B cell (primary cell): ENCODE measurements around the gene MYH7B. TPM values are rescaled to one million over a fixed set of nuclear protein-coding genes. Genes with fewer than 3 reads are reported as not detected.

ENCODE experiments used
- ATAC-seq: fragments of 200-7000 bp; cut with Tn5 transposase; one replicate; pipeline ENCODE4 v1.10.0; 2021; ENCODE audit warnings: low read depth, mild to moderate bottlenecking, moderate number of reproducible peaks, moderate library complexity
- CTCF ChIA-PET: fragments of 350-600 bp; sonication (Branson Sonifier 250); formaldehyde crosslinking; loops from one replicate; lab custom pipeline; 2021; ENCODE audit warnings: antibody characterized with exemption, inconsistent platforms; lab: Charles Lee
- POLR2A ChIA-PET: fragments of 350-600 bp; sonication (Branson Sonifier 250); formaldehyde crosslinking; loops from one replicate; lab custom pipeline; 2021; ENCODE audit warnings: antibody characterized with exemption; lab: Charles Lee
- DNase-seq: peaks from one replicate; pipeline ENCODE4 v3.0.0; 2013
- H2AFZ ChIP-seq: 2 replicates; pipeline ENCODE4 v1.6.1; 2012; ENCODE audit warnings: mild to moderate bottlenecking, low read depth, low read length; ENCODE audit not compliant: insufficient read depth, poor library complexity, severe bottlenecking
- H3K27ac ChIP-seq, 2 donors: 1 replicate in 1 of 2; 2 replicates in 1 of 2; pipeline ENCODE4 v1.5.1; 2012 to 2013; ENCODE audit warnings: low read length in 2 of 2, mild to moderate bottlenecking in 2 of 2, moderate library complexity in 1 of 2
- H3K27me3 ChIP-seq, 4 experiments: fragments of 200-600 bp in 1 of 4; sonication (generic) in 1 of 4; replicated peaks in 1 of 4; 1 replicate in 2 of 4; 2 replicates in 2 of 4; pipeline versions ENCODE4 v1.6.1 to v1.7.0; 2013 to 2016; ENCODE audit warnings: low read length in 3 of 4, mild to moderate bottlenecking in 2 of 4, mixed read lengths in 1 of 4, moderate library complexity in 1 of 4; ENCODE audit not compliant: insufficient read depth in 4 of 4, control insufficient read depth in 3 of 4; ENCODE audit errors: control extremely low read depth in 1 of 4
- H3K36me3 ChIP-seq, 2 experiments: replicated peaks in 1 of 2; 1 replicate in 1 of 2; 2 replicates in 1 of 2; pipeline versions ENCODE4 v1.6.1 to v1.7.1; 2013; ENCODE audit warnings: low read length in 1 of 2; ENCODE audit not compliant: insufficient read depth in 2 of 2, control insufficient read depth in 1 of 2; ENCODE audit errors: control extremely low read depth in 1 of 2, extremely low read depth in 1 of 2
- H3K4me1 ChIP-seq, 2 donors: fragments of 200-600 bp in 1 of 2; sonication (generic) in 1 of 2; 1 replicate in 1 of 2; 2 replicates in 1 of 2; pipeline versions ENCODE4 v1.5.1 to v1.6.1; 2013 to 2017; ENCODE audit warnings: low read length in 2 of 2; ENCODE audit not compliant: control insufficient read depth in 2 of 2, insufficient read depth in 2 of 2
- H3K4me2 ChIP-seq: replicated peaks from 2 replicates; pipeline ENCODE3; 2012; ENCODE audit warnings: mild to moderate bottlenecking, low read depth, low read length; ENCODE audit not compliant: poor library complexity, severe bottlenecking
- H3K4me3 ChIP-seq, 5 experiments: fragments of 200-600 bp in 1 of 5; sonication (generic) in 1 of 5; 1 replicate in 3 of 5; 2 replicates in 2 of 5; pipeline versions ENCODE4 v1.5.1 to v1.7.0; 2011 to 2016; ENCODE audit warnings: low read length in 4 of 5, mild to moderate bottlenecking in 4 of 5, low read depth in 2 of 5, control low read depth in 1 of 5, moderate library complexity in 1 of 5; ENCODE audit not compliant: insufficient read depth in 1 of 5; ENCODE audit errors: control extremely low read depth in 1 of 5, extremely low read depth in 1 of 5
- H3K79me2 ChIP-seq: fragments of 200-600 bp; sonication (generic); one replicate; pipeline ENCODE4 v1.6.0; 2016; ENCODE audit warnings: low read length; ENCODE audit not compliant: control insufficient read depth, insufficient read depth
- H3K9ac ChIP-seq: fragments of 200-600 bp; sonication (generic); 2 replicates; pipeline ENCODE4 v1.6.1; 2017; ENCODE audit warnings: mild to moderate bottlenecking, low read length, moderate library complexity
- H3K9me3 ChIP-seq, 3 donors: one replicate each; pipeline versions ENCODE4 v1.6.1 to v1.7.1; 2013; ENCODE audit warnings: low read length in 2 of 3; ENCODE audit not compliant: control insufficient read depth in 2 of 3, insufficient read depth in 1 of 3; ENCODE audit errors: control extremely low read depth in 1 of 3
- H4K20me1 ChIP-seq: 2 replicates; pipeline ENCODE4 v1.6.0; 2012; ENCODE audit warnings: mild to moderate bottlenecking, low read length; ENCODE audit not compliant: insufficient read depth, control insufficient read depth, poor library complexity, severe bottlenecking
- H3K27ac Mint-ChIP-seq: one replicate; pipeline ENCODE4 v1.8.0; 2021; ENCODE audit warnings: mixed read lengths
- H3K27me3 Mint-ChIP-seq: one replicate; pipeline ENCODE4 v1.8.0; 2021; ENCODE audit warnings: mixed read lengths
- H3K4me1 Mint-ChIP-seq: one replicate; pipeline ENCODE4 v1.8.0; 2021; ENCODE audit warnings: mixed read lengths
- H3K4me3 Mint-ChIP-seq: one replicate; pipeline ENCODE4 v1.8.0; 2021; ENCODE audit warnings: mixed read lengths
- H3K9me3 Mint-ChIP-seq: one replicate; pipeline ENCODE4 v1.8.0; 2022; ENCODE audit warnings: mixed read lengths; ENCODE audit not compliant: insufficient read depth
- EZH2 ChIP-seq: IDR thresholded peaks from 2 replicates; pipeline ENCODE4 v1.6.1; 2012; ENCODE audit warnings: borderline replicate concordance, low read depth, mild to moderate bottlenecking, moderate library complexity, low read length; ENCODE audit not compliant: insufficient read depth, poor library complexity, severe bottlenecking
- WGBS: methylation state at CpG from one replicate; pipeline ENCODE4 v1.1.5; 2013; ENCODE audit warnings: missing lambda C conversion rate; ENCODE audit not compliant: insufficient coverage; 5-methylcytosine and 5-hydroxymethylcytosine counted together
- intact Hi-C: fragments of 100-400 bp; cut with micrococcal nuclease; formaldehyde crosslinking; loops from one replicate; pipeline ENCODE4 v1.10.0; 2022
- polyA plus RNA-seq: library from polyadenylated mRNA; depleted of rRNA; stranded (reverse); fragments of >200 nt; gene quantifications from 2 replicates; pipeline ENCODE4 v1.2.3, GENCODE V29; 2012
- total RNA-seq, 2 donors: library from RNA; stranded (reverse); fragments of 120-200 nt in 1 of 2; gene quantifications; 1 replicate in 1 of 2; 2 replicates in 1 of 2; pipeline versions ENCODE4 v1.2.3 to v1.2.4, GENCODE V29; 2013 to 2022
- TF ChIP-seq, protein P1 (sequence below): fragments of 200-600 bp; IDR thresholded peaks from one replicate; pipeline ENCODE4 v1.8.0; 2022; ENCODE audit warnings: antibody characterized with exemption, mild to moderate bottlenecking

Gene MYH7B
- total and polyA plus RNA-seq, 2 donors (not counting 1 experiment from before 2014, with no cell fraction given), result 0.79 to 1.2 TPM

DNA sequence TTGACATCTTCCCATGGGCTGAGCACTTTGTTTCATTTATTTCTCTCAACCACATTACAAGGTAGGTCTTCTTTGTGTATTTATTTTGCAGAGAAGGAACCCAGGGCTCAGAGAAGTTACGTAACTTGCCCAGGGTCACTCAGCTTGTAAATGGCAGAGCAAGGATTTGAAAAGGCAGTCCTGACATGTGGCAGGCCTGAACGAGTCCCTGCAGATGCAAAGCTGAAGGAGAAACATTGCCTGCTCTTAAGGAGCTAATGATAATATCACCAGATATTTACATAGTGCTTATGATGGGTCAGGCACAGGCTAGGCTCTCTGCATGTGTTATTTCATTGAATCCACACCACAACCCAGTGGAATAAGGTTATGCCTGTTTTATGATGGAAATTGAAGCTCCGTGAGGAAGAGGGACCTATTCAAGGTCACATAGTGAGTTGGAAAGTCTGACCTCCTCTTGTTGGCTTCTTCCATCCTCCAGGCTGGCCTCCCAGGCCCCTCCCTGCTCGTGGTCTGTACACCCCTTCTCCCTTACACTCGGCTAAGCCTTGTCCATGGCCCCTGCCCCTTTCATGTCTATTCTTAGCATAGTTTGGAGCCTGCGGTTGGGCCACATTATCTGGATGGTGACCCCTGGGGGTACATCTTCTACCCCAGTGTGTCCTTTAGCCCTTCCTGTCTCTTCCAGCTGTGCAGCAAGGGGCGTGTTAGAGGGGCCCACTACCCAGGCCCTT lies 12.5 kb downstream of the MYH7B start:
- Histone ChIP-seq H4K20me1 (no peaks in the 10 kb centered on the region), H3K9me3 (no peaks in the 10 kb centered on the region), H2AFZ (no peak overlapping the region), H3K27ac (no peak overlapping the region), H3K9ac (no peak overlapping the region), H3K4me3 (no peak overlapping the region), H3K27me3 (no peaks in the 10 kb centered on the region), H3K79me2 (no peaks in the 10 kb centered on the region), H3K4me1 (no peaks in the 10 kb centered on the region), H3K4me2 (no peak overlapping the region), H3K36me3 (no peaks in the 10 kb centered on the region)
- ChIA-PET CTCF (no interaction called here), POLR2A (no interaction called here)
- ATAC-seq, result no peak
- Mint-ChIP-seq H3K4me3 (no peak overlapping the region), H3K27ac (no peak overlapping the region), H3K9me3 (no peaks in the 10 kb centered on the region), H3K27me3 (peaks cover 5% of the 10 kb centered on the region), H3K4me1 (no peaks in the 10 kb centered on the region)
- no peak for DNase-seq
- WGBS, result 90% methylated on average over 5 of the region's 7 CpGs
- TF ChIP-seq, protein P1, sequence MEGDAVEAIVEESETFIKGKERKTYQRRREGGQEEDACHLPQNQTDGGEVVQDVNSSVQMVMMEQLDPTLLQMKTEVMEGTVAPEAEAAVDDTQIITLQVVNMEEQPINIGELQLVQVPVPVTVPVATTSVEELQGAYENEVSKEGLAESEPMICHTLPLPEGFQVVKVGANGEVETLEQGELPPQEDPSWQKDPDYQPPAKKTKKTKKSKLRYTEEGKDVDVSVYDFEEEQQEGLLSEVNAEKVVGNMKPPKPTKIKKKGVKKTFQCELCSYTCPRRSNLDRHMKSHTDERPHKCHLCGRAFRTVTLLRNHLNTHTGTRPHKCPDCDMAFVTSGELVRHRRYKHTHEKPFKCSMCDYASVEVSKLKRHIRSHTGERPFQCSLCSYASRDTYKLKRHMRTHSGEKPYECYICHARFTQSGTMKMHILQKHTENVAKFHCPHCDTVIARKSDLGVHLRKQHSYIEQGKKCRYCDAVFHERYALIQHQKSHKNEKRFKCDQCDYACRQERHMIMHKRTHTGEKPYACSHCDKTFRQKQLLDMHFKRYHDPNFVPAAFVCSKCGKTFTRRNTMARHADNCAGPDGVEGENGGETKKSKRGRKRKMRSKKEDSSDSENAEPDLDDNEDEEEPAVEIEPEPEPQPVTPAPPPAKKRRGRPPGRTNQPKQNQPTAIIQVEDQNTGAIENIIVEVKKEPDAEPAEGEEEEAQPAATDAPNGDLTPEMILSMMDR, result no peak
- no peak for TF ChIP-seq EZH2
- intact Hi-C loops, result no loop called here

- H3K4me3 Mint-ChIP-seq, result no peak overlapping the region
- intact Hi-C loops, result no loop called here
- no peaks in the 10 kb centered on the region for H3K4me1 Mint-ChIP-seq
- no peak for DNase-seq
- H3K4me1 ChIP-seq, result no peaks in the 10 kb centered on the region
- TF ChIP-seq, protein P1, result no peak
- no peak for TF ChIP-seq EZH2
- H3K4me2 ChIP-seq, result no peak overlapping the region
- WGBS, result 96% methylated on average over 7 of the region's 7 CpGs
- H3K79me2 ChIP-seq, result no peaks in the 10 kb centered on the region
- H3K27me3 ChIP-seq, result no peaks in the 10 kb centered on the region
- no peak for ATAC-seq
- no peaks in the 10 kb centered on the region for H3K27me3 Mint-ChIP-seq
- H3K36me3 ChIP-seq, result no peaks in the 10 kb centered on the region
- CTCF ChIA-PET, result no interaction called here
- H3K27ac Mint-ChIP-seq, result no peak overlapping the region
- H2AFZ ChIP-seq, result no peak overlapping the region
- H3K27ac ChIP-seq, result no peak overlapping the region
- no peak overlapping the region for H3K4me3 ChIP-seq
- POLR2A ChIA-PET, result no interaction called here
- H3K9me3 ChIP-seq, result no peaks in the 10 kb centered on the region
- no peaks in the 10 kb centered on the region for H4K20me1 ChIP-seq
- no peak overlapping the region for H3K9ac ChIP-seq
- H3K9me3 Mint-ChIP-seq, result no peaks in the 10 kb centered on the region
These were observed 14.6 kb downstream of the MYH7B start for GRCh38 chr20:34970193-34970840.
